Thyroid gland (tissue), 4 donors: ENCODE results near the gene ST14.

ENCODE experiments used
- CTCF ChIP-seq, 6 experiments: fragments of 200-600 bp in 3 of 6; fragments of 450-650 bp in 3 of 6; sonication (generic) in 3 of 6; IDR thresholded peaks; one replicate each; pipeline ENCODE4 v1.5.1; 2016 to 2019; ENCODE audit warnings: antibody characterized with exemption in 6 of 6, mild to moderate bottlenecking in 2 of 6, inconsistent platforms in 1 of 6, moderate library complexity in 1 of 6
- POLR2A ChIP-seq, 2 donors: fragments of 450-650 bp; IDR thresholded peaks; one replicate each; pipeline ENCODE4 v1.6.1; 2017; ENCODE audit warnings: antibody characterized with exemption in 2 of 2, mild to moderate bottlenecking in 2 of 2, moderate library complexity in 1 of 2

GRCh38 chr11:130217133-130218031 is 57.8 kb downstream of the ST14 start:
- TF ChIP-seq CTCF (IDR thresholded peaks at IDR 0.05) = no peak
- TF ChIP-seq POLR2A (IDR thresholded peaks at IDR 0.05) = no peak
